WTC11 (cell line): Measurements from ENCODE around the gene ITPR1.

Experiments
- CBFB ChIP-seq: sonication (generic); formaldehyde crosslinking; IDR thresholded peaks from 2 replicates; pipeline ENCODE4 v1.8.1; 2022; ENCODE audit warnings: mild to moderate bottlenecking, low read depth, missing genetic modification reagents
- FOXJ3 ChIP-seq: sonication (generic); formaldehyde crosslinking; IDR thresholded peaks from 2 replicates; pipeline ENCODE4 v1.9.0; 2021; ENCODE audit warnings: missing genetic modification reagents, mild to moderate bottlenecking, borderline replicate concordance
- NFYB ChIP-seq: sonication (generic); formaldehyde crosslinking; conservative IDR thresholded peaks from 2 replicates; pipeline ENCODE4 v1.8.0; 2022; ENCODE audit warnings: low read depth, missing genetic modification reagents
- SP1 ChIP-seq: sonication (generic); formaldehyde crosslinking; conservative IDR thresholded peaks from 2 replicates; pipeline ENCODE4 v1.8.1; 2022; ENCODE audit warnings: missing genetic modification reagents
- TCF7 ChIP-seq: sonication (generic); formaldehyde crosslinking; IDR thresholded peaks from 2 replicates; pipeline ENCODE4 v1.8.0; 2022; ENCODE audit warnings: mild to moderate bottlenecking, low read depth, missing genetic modification reagents, moderate library complexity
- TP53 ChIP-seq: sonication (generic); formaldehyde crosslinking; IDR thresholded peaks from 2 replicates; pipeline ENCODE4 v1.8.1; 2023; ENCODE audit warnings: mild to moderate bottlenecking, missing genetic modification reagents
- ZNF121 ChIP-seq: sonication (generic); formaldehyde crosslinking; IDR thresholded peaks from 2 replicates; pipeline ENCODE4 v1.8.0; 2023; ENCODE audit warnings: missing genetic modification reagents
- ZNF396 ChIP-seq: fragments of 250-450 bp; sonication (Bioruptor Pico); IDR thresholded peaks from 2 replicates; pipeline ENCODE4 v1.8.0; 2021; ENCODE audit warnings: mild to moderate bottlenecking, moderate library complexity, borderline replicate concordance
- TF ChIP-seq, protein P1 (sequence below): fragments of 200-600 bp; IDR thresholded peaks from 2 replicates; pipeline ENCODE4 v1.8.0; 2022; ENCODE audit warnings: antibody characterized with exemption
- TF ChIP-seq, protein P2 (sequence below): sonication (generic); formaldehyde crosslinking; IDR thresholded peaks from 2 replicates; pipeline ENCODE4 v1.8.1; 2023; ENCODE audit warnings: mild to moderate bottlenecking, missing genetic modification reagents, borderline replicate concordance
- TF ChIP-seq, protein P3 (sequence below): fragments of 250-450 bp; sonication (Bioruptor Pico); IDR thresholded peaks from 2 replicates; pipeline ENCODE4 v1.9.0; 2021; ENCODE audit warnings: mild to moderate bottlenecking
- TF ChIP-seq, protein P4 (sequence below): sonication (generic); formaldehyde crosslinking; IDR thresholded peaks from 2 replicates; pipeline ENCODE4 v1.8.1; 2022; ENCODE audit warnings: missing genetic modification reagents, borderline replicate concordance

DNA sequence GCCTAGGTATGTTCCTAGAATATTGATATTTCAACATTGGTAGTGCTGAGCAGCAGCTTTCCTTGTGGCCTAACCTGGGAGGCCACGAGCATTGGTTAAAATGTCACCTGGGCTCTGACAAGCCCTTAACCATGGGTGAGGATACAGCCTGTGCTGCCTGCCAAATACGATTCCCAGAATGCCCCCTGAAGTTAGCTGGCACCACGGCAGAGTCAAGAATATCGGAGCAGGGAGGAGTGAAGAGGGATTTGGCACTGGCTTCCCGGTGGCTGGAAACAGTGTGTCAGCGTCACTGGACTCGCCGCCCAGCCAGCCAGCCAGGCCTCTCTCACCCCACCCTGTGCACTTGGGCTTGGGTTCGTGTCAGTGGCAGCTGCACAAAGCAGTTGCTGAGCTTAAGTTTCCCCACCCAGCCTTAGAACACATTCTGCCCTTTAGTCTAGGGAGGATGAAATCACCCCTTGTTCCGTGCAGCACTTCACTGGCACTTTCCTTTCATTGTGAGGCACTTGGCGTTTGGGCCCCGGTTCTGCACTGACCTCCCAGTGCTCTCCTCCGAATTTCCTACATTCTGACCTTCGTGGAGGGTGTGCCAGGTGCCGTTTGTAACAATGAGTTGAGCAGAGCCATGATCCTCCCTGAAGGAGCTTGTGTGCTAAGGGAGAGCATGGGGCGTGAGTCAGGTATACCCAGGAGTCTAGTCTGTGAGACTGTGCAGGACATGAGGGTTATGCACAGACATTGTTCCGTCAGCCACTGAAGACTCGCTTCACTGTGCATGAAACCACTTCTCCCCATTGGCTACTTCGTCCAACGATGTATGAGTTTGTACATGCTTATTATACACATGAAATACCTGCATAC, 333.3 kb downstream of the ITPR1 start:
- TF ChIP-seq, protein P1, sequence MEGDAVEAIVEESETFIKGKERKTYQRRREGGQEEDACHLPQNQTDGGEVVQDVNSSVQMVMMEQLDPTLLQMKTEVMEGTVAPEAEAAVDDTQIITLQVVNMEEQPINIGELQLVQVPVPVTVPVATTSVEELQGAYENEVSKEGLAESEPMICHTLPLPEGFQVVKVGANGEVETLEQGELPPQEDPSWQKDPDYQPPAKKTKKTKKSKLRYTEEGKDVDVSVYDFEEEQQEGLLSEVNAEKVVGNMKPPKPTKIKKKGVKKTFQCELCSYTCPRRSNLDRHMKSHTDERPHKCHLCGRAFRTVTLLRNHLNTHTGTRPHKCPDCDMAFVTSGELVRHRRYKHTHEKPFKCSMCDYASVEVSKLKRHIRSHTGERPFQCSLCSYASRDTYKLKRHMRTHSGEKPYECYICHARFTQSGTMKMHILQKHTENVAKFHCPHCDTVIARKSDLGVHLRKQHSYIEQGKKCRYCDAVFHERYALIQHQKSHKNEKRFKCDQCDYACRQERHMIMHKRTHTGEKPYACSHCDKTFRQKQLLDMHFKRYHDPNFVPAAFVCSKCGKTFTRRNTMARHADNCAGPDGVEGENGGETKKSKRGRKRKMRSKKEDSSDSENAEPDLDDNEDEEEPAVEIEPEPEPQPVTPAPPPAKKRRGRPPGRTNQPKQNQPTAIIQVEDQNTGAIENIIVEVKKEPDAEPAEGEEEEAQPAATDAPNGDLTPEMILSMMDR = no peak
- TF ChIP-seq, protein P2, sequence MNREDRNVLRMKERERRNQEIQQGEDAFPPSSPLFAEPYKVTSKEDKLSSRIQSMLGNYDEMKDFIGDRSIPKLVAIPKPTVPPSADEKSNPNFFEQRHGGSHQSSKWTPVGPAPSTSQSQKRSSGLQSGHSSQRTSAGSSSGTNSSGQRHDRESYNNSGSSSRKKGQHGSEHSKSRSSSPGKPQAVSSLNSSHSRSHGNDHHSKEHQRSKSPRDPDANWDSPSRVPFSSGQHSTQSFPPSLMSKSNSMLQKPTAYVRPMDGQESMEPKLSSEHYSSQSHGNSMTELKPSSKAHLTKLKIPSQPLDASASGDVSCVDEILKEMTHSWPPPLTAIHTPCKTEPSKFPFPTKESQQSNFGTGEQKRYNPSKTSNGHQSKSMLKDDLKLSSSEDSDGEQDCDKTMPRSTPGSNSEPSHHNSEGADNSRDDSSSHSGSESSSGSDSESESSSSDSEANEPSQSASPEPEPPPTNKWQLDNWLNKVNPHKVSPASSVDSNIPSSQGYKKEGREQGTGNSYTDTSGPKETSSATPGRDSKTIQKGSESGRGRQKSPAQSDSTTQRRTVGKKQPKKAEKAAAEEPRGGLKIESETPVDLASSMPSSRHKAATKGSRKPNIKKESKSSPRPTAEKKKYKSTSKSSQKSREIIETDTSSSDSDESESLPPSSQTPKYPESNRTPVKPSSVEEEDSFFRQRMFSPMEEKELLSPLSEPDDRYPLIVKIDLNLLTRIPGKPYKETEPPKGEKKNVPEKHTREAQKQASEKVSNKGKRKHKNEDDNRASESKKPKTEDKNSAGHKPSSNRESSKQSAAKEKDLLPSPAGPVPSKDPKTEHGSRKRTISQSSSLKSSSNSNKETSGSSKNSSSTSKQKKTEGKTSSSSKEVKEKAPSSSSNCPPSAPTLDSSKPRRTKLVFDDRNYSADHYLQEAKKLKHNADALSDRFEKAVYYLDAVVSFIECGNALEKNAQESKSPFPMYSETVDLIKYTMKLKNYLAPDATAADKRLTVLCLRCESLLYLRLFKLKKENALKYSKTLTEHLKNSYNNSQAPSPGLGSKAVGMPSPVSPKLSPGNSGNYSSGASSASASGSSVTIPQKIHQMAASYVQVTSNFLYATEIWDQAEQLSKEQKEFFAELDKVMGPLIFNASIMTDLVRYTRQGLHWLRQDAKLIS (CRISPR knock-in tag) = no peak
- no peak for TF ChIP-seq ZNF396 (CRISPR knock-in tag)
- no peak for TF ChIP-seq FOXJ3 (CRISPR knock-in tag)
- TF ChIP-seq TCF7 = no peak
- TF ChIP-seq NFYB (CRISPR knock-in tag) = no peak
- TF ChIP-seq, protein P3, sequence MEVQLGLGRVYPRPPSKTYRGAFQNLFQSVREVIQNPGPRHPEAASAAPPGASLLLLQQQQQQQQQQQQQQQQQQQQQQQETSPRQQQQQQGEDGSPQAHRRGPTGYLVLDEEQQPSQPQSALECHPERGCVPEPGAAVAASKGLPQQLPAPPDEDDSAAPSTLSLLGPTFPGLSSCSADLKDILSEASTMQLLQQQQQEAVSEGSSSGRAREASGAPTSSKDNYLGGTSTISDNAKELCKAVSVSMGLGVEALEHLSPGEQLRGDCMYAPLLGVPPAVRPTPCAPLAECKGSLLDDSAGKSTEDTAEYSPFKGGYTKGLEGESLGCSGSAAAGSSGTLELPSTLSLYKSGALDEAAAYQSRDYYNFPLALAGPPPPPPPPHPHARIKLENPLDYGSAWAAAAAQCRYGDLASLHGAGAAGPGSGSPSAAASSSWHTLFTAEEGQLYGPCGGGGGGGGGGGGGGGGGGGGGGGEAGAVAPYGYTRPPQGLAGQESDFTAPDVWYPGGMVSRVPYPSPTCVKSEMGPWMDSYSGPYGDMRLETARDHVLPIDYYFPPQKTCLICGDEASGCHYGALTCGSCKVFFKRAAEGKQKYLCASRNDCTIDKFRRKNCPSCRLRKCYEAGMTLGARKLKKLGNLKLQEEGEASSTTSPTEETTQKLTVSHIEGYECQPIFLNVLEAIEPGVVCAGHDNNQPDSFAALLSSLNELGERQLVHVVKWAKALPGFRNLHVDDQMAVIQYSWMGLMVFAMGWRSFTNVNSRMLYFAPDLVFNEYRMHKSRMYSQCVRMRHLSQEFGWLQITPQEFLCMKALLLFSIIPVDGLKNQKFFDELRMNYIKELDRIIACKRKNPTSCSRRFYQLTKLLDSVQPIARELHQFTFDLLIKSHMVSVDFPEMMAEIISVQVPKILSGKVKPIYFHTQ (CRISPR knock-in tag) = no peak
- TF ChIP-seq TP53 (CRISPR knock-in tag) = no peak
- no peak for TF ChIP-seq SP1 (CRISPR knock-in tag)
- no peak for TF ChIP-seq CBFB (CRISPR knock-in tag)
- no peak for TF ChIP-seq ZNF121 (CRISPR knock-in tag)
- TF ChIP-seq, protein P4, sequence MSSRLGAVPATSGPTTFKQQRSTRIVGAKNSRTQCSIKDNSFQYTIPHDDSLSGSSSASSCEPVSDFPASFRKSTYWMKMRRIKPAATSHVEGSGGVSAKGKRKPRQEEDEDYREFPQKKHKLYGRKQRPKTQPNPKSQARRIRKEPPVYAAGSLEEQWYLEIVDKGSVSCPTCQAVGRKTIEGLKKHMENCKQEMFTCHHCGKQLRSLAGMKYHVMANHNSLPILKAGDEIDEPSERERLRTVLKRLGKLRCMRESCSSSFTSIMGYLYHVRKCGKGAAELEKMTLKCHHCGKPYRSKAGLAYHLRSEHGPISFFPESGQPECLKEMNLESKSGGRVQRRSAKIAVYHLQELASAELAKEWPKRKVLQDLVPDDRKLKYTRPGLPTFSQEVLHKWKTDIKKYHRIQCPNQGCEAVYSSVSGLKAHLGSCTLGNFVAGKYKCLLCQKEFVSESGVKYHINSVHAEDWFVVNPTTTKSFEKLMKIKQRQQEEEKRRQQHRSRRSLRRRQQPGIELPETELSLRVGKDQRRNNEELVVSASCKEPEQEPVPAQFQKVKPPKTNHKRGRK (CRISPR knock-in tag) = no peak
